Measurements from ENCODE around the gene HOXC5. TPM values are rescaled to one million over a fixed set of nuclear protein-coding genes. Genes with fewer than 3 reads are reported as not detected.

Gene HOXC5
- total RNA-seq, 1 donor from 2014 or later, result not detected

DNA sequence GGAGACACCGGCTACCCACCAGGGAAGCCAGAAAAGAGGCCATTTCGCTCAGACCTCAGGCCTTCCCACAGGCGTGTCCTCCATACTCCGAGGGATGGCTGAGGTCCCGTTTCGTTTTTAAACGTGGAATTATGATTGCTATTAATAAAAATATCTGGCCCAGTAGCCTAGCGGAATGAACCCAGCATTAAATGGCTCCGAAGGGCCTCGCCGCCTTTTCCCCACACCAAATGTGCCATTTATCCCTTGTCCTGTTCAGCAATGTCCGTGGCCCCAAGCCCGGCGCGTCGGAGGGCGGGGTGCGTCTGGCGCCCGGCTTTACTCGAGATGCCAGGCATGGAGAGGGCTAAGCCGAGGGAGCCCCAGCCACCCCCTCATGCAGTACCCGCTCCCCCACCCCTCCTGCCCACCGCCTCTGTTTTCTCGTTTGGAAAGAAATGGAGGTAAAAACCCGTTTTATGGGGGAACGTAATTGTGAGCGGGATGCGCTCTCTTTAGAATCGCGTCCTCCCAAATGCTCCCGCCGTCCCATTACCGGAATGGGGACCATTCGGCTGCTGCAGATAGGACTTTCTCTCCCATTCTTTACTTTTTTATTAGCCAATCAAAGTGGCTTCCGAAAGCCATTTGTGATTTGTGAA is 18.4 kb upstream of the HOXC5 start:
- Mint-ChIP-seq H3K4me1 (peaks cover 31% of the 10 kb centered on the region), H3K36me3 (ENCODE audit: low read depth) (no peaks in the 10 kb centered on the region), H3K4me3 (no peak overlapping the region), H3K27me3 (peaks cover 63% of the 10 kb centered on the region), H3K27ac (no peak overlapping the region), H3K9me3 (no peaks in the 10 kb centered on the region)
- ChIA-PET CTCF (interaction anchor here (0.8 to 2.0 kb wide), 3 partner anchors 17 to 193 kb away, joined by 3 to 6 read pairs (median 3); no protein-coding TSS in a partner anchor), POLR2A (no interaction called here)
- no peak for ATAC-seq (ENCODE audit: low read depth)
- TF ChIP-seq, protein P1, sequence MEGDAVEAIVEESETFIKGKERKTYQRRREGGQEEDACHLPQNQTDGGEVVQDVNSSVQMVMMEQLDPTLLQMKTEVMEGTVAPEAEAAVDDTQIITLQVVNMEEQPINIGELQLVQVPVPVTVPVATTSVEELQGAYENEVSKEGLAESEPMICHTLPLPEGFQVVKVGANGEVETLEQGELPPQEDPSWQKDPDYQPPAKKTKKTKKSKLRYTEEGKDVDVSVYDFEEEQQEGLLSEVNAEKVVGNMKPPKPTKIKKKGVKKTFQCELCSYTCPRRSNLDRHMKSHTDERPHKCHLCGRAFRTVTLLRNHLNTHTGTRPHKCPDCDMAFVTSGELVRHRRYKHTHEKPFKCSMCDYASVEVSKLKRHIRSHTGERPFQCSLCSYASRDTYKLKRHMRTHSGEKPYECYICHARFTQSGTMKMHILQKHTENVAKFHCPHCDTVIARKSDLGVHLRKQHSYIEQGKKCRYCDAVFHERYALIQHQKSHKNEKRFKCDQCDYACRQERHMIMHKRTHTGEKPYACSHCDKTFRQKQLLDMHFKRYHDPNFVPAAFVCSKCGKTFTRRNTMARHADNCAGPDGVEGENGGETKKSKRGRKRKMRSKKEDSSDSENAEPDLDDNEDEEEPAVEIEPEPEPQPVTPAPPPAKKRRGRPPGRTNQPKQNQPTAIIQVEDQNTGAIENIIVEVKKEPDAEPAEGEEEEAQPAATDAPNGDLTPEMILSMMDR (IDR thresholded peaks at IDR 0.05), result no peak
- intact Hi-C loops (cut with micrococcal nuclease), result loop anchor here (2.0 kb wide), 1 partner anchor 18 kb away; no protein-coding TSS in a partner anchor
- no peak for DNase-seq

DNA sequence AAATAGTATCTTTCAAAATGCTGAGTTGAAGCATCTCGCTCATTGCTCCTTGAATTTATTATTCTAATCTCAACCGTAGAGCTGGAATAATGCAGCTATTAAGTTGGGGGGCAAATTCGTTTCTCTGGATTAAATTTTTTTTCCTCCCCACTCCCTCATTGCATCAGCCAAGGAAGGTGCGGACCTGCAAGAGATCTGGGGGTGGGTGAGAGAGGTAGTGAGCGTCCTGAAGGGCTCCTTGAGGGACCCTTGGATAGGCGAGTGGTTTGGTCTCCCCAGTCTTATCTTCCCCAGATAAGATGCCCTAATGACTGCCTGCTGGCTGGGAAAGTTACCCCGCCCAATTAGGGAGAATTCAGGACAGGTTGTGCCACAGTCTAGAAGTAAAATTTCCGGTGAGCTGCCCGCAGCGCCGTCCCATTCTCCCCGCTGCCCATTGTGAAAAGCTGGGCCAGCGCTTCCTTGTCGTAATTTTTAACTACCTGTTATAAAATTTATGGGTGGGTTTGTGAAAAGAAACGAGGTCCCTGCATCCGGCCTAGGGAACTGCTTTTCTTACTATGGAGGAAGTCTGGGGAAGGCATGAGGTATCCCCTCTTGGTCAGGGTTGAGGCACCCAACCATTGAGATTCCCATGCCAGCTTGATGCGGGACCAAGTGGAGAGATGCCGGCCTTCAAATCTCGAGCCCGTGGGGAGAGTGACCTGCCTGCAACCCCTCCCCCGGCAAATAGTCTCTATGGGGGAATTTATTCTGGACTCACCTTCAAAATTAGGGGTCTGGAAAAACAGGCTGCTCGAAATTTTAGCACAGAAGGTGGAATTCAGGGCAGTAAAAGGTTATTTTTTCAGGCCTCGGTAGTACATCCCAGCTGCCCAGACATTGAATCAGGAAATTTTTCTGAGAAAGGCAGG is 17.6 kb upstream of the HOXC5 start:
- CTCF ChIA-PET, result interaction anchor here (1.1 to 2.0 kb wide), 2 partner anchors 17 to 192 kb away, joined by 3 to 6 read pairs; no protein-coding TSS in a partner anchor
- Mint-ChIP-seq H3K36me3 (ENCODE audit: low read depth) (no peaks in the 10 kb centered on the region), H3K4me3 (no peak overlapping the region), H3K27me3 (peaks cover 62% of the 10 kb centered on the region), H3K9me3 (no peaks in the 10 kb centered on the region), H3K27ac (peak overlapping the region; percentile 50), H3K4me1 (peaks cover 32% of the 10 kb centered on the region)
- TF ChIP-seq, protein P1 (IDR thresholded peaks at IDR 0.05), result no peak
- no peak for ATAC-seq (ENCODE audit: low read depth)
- POLR2A ChIA-PET, result no interaction called here
- intact Hi-C loops (cut with micrococcal nuclease), result loop anchor here (2.0 kb wide), 1 partner anchor 18 kb away; no protein-coding TSS in a partner anchor
- DNase-seq, result no peak

DNA sequence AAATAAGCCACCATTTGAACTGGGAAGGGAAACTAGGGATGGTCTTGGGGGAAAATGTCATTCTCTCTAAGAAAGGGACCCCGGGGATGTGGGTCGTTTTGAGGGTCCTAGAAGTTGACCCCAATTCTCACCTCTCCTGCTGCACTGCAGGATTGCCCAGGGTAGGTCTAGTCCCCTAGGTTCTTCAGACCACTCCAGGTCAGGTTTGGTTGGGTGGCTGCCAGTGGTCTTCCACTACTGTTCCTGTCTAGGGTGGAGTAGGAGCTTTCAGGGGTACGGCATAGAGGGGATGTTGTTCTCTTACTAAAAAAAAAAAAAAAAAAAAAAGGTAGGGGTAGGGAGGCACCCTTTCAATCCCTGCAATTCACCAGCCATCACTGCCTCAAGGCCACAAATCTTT is 16.8 kb upstream of the HOXC5 start:
- DNase-seq, result no peak
- Mint-ChIP-seq H3K27ac (no peak overlapping the region), H3K36me3 (ENCODE audit: low read depth) (no peaks in the 10 kb centered on the region), H3K27me3 (peaks cover 61% of the 10 kb centered on the region), H3K9me3 (no peaks in the 10 kb centered on the region), H3K4me1 (peaks cover 31% of the 10 kb centered on the region), H3K4me3 (no peak overlapping the region)
- ATAC-seq (ENCODE audit: low read depth), result no peak
- TF ChIP-seq, protein P1 (IDR thresholded peaks at IDR 0.05), result no peak
- ChIA-PET POLR2A (interaction anchor here (1.3 kb wide), 1 partner anchor 191 kb away, joined by 3 read pairs; no protein-coding TSS in a partner anchor), CTCF (interaction anchor here (2.1 to 2.5 kb wide), 2 partner anchors 176 to 185 kb away, joined by 6 to 8 read pairs; no protein-coding TSS in a partner anchor)
- intact Hi-C loops (cut with micrococcal nuclease), result no loop called here

DNA sequence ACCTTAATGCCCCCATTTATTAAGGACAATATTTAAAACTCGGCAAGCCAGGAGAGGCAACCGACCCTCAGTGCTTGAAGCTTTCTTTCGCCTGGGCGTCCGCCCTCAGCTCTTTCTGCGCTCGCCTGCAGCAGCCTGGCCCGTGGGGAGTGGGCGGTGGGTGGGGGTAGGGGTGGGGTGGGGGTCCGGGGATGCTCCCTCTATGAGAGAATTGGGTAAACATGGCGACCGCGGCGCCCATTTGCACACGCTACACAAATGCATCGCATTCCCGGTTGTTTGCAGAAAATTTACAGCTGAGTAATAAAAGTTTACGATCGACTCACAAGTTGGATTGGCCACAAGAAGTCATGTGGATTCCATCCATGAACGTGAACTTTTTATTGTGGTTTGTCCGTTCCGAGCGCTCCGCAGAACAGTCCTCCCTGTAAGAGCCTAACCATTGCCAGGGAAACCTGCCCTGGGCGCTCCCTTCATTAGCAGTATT is 16.3 kb upstream of the HOXC5 start:
- H3K36me3 Mint-ChIP-seq (ENCODE audit: low read depth), result no peaks in the 10 kb centered on the region
- POLR2A ChIA-PET, result interaction anchor here (1.3 kb wide), 1 partner anchor 191 kb away, joined by 3 read pairs; no protein-coding TSS in a partner anchor
- peaks cover 61% of the 10 kb centered on the region for H3K27me3 Mint-ChIP-seq
- DNase-seq (no peak), ATAC-seq (ENCODE audit: low read depth) (no peak)
- no peaks in the 10 kb centered on the region for H3K9me3 Mint-ChIP-seq
- peaks cover 27% of the 10 kb centered on the region for H3K4me1 Mint-ChIP-seq
- TF ChIP-seq, protein P1 (IDR thresholded peaks at IDR 0.05), result no peak
- H3K4me3 Mint-ChIP-seq, result no peak overlapping the region
- H3K27ac Mint-ChIP-seq, result no peak overlapping the region
- CTCF ChIA-PET, result interaction anchor here (1.4 to 2.5 kb wide), 5 partner anchors 16 to 273 kb away, joined by 3 to 12 read pairs (median 6); partner anchors contain the start of gene HOXC5
- intact Hi-C loops (cut with micrococcal nuclease), result no loop called here
